NCI-H510A (cell line): ENCODE data around the gene CCND2.

Source experiments
- DNase-seq: peaks from one replicate; lab custom pipeline; 2025; lab: John Stamatoyannopoulos, UW

Gene CCND2

GRCh38 chr12:4289998-4290790 is 16.6 kb downstream of the CCND2 start:
- DNase-seq: no peak

- no peak for DNase-seq
These were observed 18.9 kb downstream of the CCND2 start for GRCh38 chr12:4292341-4293073.

- no peak for DNase-seq
These were observed 19.9 kb downstream of the CCND2 start for GRCh38 chr12:4293299-4293965.

DNA sequence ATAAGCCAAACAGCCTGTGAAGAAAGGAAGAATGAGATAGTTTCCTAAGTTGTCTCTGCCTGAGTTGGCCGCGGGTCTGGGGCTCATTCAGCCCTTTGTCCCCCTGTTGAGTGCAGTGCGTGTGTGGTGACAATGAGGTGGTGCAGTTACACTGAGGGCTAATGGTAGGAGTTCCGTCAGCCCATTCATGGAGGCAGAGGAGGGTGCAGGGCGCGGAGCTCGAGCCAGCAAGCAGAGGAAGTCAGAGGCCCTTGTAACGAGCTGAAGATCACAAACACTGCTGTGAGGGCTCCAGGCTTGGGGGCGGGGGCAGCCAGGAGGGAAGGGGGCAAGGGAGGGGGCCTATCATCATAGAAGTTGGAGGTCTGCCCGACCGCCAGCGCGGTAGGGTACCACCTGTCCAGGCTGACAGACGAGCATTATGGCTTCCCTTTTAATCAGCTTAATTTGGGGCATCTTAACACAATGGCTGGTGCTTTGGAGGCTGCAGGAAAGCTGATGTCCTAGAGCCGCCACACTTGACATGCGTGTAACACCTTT is 20.5 kb downstream of the CCND2 start:
- no peak for DNase-seq

DNA sequence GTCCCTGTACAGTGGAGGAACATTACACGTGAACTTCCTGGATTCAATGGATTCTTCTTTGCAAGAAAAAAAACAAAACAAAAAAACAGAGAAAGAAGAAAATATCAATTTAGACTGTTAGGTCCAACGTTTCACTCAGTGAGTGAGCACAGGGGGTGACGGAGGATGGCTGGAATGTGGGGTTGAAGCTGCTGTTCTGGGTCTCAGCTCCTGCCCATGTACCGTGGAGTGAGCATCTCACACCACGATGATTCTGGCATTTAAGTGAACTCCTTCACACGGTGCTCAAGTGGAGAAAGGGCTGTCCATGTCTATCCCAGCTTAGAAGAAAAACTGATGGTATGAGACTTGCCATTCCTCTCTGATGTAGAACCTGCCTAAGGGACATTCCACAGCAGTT is 23.2 kb downstream of the CCND2 start:
- no peak for DNase-seq

GRCh38 chr12:4297617-4298016 is 24.1 kb downstream of the CCND2 start:
- DNase-seq: no peak

- DNase-seq: no peak
These were observed 27.3 kb downstream of the CCND2 start for GRCh38 chr12:4300883-4301282.

- no peak for DNase-seq
These were observed 28.5 kb downstream of the CCND2 start for GRCh38 chr12:4301932-4302501.

- no peak for DNase-seq
These were observed 29.3 kb downstream of the CCND2 start for GRCh38 chr12:4302881-4303280.

DNA sequence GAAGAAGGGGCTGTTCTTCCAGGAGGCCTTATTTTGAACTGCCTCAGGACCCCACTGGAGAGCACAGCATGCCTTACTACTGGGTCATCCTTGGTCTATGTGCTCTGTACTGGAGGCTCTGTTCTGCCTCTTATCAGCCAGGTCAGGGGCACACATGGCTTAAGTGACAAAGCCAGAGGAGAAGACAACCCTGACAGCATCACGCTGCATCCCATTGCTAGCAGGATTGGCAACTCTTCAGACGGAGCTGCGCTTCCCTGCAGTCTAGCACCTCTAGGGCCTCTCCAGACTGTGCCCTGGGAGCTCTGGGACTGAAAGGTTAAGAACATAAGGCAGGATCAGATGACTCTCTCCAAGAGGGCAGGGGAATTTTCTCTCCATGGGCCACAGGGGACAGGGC is 30.2 kb downstream of the CCND2 start:
- DNase-seq: no peak

DNA sequence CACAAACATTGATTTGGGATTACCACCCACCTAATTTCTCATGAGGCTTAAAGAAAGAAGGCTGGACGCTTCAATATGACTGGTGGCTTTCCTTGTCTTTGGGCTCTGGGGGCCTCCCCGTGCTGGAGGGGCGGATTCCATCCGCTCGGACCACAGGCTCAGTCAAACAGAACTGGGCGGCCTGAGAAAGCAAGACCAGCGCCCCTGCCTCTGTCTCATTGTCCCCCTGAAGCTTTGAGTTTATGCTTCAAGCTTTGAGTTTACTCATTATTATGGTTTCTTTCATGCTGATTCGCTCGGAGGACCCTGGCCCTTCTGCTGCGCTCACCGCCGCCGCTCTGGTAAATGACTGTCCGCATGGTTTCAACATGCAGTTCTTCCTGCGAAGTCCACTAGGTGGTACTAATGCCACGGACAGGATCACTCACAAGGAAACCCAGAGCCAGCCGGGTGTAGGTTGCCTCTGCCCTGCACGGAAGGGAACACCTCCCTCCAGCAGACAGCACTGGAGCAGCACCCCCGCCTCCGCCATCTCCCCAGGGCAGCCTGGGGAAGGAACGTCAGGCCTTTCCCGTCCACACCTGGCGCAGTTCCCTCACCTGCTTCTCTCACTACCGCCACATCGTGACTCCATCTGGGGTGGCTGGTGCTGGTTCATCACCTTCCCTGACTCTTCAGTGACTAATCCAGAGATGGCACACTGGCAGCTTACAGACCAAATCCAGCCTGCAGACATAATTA is 34.2 kb downstream of the CCND2 start:
- DNase-seq: peak; percentile 38

DNA sequence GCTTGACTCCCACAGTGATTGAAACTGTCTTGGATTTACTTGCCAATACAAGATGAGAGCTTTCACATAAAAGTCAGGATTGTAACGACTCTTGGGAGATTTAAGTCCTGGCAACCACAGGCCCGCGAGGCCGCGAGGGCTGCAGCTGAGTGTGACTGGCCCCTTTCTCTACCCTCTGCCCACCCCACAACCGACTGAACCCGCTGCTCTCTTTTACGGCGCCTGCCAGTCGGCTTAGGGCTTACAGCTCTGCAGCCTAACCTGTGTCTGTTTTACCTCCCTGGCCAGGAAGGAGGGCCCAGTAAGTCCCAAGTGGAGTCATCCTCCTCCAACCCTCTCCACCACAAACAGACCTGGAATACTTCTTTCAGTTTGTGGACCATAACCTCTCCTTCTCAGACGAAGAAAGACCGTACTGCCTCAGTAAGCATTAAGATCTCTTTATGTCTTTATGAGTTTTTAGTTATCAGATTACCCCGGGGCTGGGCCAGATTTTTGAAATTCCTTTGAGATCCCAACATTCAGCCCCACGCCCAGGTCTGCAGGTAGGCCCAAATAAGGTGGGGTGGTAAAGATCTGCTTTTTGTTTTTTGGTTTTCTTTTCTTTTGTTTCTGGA is 34.9 kb downstream of the CCND2 start:
- DNase-seq: no peak

DNA sequence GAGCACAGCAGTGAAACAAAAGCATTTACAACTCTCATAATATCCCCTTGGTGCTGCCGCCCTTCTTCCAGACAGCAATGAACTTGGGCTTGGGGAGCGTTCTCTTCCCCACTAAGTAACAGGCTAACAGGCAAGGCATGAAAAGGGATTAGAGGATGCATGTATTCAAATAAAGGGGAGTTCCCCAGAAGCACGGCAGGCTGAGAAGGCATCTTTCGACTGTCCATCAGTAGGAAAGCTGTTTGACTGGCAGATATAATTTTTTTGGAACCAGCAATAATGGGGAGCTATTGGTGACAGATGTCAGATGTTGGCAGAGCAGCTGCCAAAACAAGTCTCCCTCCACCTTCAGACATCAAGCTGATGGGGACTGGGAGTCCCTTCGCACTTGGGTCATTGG is 38.2 kb downstream of the CCND2 start:
- no peak for DNase-seq

DNA sequence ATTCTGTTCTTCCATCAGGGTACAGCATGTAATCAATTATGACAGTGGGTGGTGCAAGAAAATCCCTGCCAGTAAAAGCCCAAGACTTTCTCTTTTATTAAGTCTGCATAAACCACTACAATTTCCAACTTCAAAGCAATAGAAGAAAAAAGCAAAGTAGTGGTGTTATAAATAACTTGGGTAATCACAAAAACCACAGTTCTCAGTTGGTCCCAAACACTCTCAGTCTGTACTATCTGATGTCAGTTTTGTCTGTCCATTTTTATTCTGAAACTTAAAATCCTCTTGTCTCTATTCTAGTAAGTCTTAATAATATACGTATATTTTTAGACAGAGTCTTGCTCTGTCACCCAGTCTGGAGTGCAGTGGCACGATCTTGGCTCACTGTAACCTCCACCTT is 38.7 kb downstream of the CCND2 start:
- no peak for DNase-seq

GRCh38 chr12:4320497-4320852 is 46.9 kb downstream of the CCND2 start:
- DNase-seq: peak; percentile 32

DNA sequence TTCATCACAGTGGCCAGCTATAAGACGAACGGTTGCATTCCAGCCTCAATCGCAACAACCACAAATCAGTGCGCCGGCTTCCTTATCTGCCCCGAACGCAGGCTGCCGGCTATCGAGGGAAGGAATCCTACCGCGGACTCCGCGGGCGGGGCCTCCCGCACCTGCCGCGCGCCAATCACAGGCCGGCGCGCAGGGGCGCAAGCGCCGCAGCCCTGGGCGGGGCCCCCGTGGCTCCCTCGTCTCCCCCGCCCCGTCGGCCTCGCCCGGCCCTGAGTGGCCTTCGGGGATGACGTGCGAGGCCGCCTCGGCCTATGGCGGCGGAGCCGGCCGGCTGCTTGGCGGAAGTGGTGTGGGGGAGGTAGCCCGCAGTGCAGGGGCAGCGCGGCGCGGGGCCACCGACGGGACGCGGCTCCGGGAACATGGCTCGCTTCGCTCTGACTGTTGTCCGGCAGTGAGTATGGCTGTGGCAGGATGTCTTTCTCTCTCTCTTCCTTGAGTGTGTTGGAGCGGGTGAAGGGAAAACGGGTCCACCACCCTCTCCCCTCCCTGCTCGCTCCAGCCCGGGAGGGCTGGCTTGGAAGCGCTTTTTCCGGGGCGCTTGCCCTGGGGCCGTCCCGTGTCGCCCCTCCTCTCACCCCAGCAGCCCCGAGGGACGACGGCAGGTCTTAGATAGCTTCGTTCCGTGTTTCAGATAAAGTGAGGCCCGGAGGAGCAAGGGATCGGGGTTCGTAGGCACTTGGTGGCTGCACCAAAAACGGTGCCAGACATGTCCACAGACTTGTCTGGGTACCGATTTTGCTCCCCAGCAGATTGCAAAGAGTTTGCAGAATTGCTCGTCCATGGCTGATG is 47.5 kb downstream of the CCND2 start, which contains the start of gene TIGAR:
Gene TIGAR, plus strand, starts transcription at position 361 of the 849 bp plus-strand sequence. Its CDS starts 59 bp downstream, at position 420.
- DNase-seq: peak; percentile 94

DNA sequence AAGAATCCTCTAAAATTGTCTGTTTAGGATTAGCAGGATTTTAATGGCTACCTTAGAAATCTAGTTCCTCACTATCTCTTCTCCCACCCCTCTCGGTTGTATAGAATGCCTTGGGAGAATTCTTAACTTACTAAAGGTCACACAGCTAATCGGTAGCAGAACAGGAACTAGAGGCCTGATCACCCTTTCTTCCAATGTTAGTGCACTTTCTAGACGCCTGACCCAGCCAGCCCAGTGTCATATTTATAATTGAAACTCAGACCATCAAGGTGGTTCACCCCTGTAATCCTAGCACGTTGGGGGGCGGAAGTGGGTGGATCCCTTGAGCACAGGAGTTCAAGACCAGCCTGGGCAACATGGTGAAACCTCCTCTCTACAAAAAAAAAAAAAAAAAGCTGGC is 49.2 kb downstream of the CCND2 start:
- DNase-seq: no peak
